Spleen (tissue), 7 donors: ENCODE results near the gene HIVEP3.

Experiments
- CTCF ChIP-seq, 11 experiments: fragments of 200-600 bp in 7 of 11; fragments of 450-650 bp in 4 of 11; sonication (generic) in 4 of 11; IDR thresholded peaks in 8 of 11; conservative IDR thresholded peaks in 3 of 11; 1 replicate in 7 of 11; 2 replicates in 4 of 11; pipeline versions ENCODE4 v1.4.0 to v1.8.0; 2016 to 2021; ENCODE audit warnings: antibody characterized with exemption in 11 of 11, inconsistent platforms in 4 of 11, mild to moderate bottlenecking in 1 of 11
- POLR2A ChIP-seq, 3 donors: fragments of 450-650 bp; IDR thresholded peaks; one replicate each; pipeline ENCODE4 v1.5.1; 2017; ENCODE audit warnings: antibody characterized with exemption in 3 of 3, mild to moderate bottlenecking in 1 of 3
- POLR2AphosphoS5 ChIP-seq, 3 donors: sonication (generic); formaldehyde crosslinking; IDR thresholded peaks; one replicate each; pipeline ENCODE4 v1.5.1; 2017; ENCODE audit warnings: antibody characterized with exemption in 3 of 3
- donor health status: DM: no; HTN: no; CAD: no; lungs with moderate emphysema.
- donor health status: DM: no; HTN: no; CAD: no.
- donor health status: DM: no; HTN: no; CAD: no.

- no peak for TF ChIP-seq POLR2A (IDR thresholded peaks at IDR 0.05)
- TF ChIP-seq CTCF (IDR thresholded peaks at IDR 0.05 in 8 of 11, conservative IDR thresholded peaks at IDR 0.05 in 3 of 11), result no peak
- TF ChIP-seq POLR2AphosphoS5 (IDR thresholded peaks at IDR 0.05), result no peak
Observed at GRCh38 chr1:41465741-41466140, 453.0 kb downstream of the HIVEP3 start.
